ENCODE measurements around the gene HSF5.

Gene HSF5

GRCh38 chr17:58498177-58498828 lies 10.1 kb upstream of the HSF5 start:
- TF ChIP-seq POLR2A (IDR thresholded peaks at IDR 0.05; ENCODE audit: extremely low read depth, insufficient read length) (no peak), MAX (IDR thresholded peaks at IDR 0.05; ENCODE audit: low read depth, low read length) (no peak), CTCF (IDR thresholded peaks at IDR 0.05; ENCODE audit: low read depth, low read length) (no peak), MYC (IDR thresholded peaks at IDR 0.05; ENCODE audit: low read depth, low read length) (no peak)
- no peak for DNase-seq (ENCODE audit: low read depth)
- no peak overlapping the region for H3K4me3 ChIP-seq (ENCODE audit: low read depth, low read length)

GRCh38 chr17:58493506-58493905 lies 5.3 kb upstream of the HSF5 start:
- no peak overlapping the region for H3K4me3 ChIP-seq (ENCODE audit: low read depth, low read length)
- no peak for TF ChIP-seq POLR2A (IDR thresholded peaks at IDR 0.05; ENCODE audit: extremely low read depth, insufficient read length)
- no peak for TF ChIP-seq CTCF (IDR thresholded peaks at IDR 0.05; ENCODE audit: low read depth, low read length)
- TF ChIP-seq MYC (IDR thresholded peaks at IDR 0.05; ENCODE audit: low read depth, low read length), result no peak
- TF ChIP-seq MAX (IDR thresholded peaks at IDR 0.05; ENCODE audit: low read depth, low read length), result no peak
- DNase-seq (ENCODE audit: low read depth), result peak; percentile 59

GRCh38 chr17:58492238-58493121 lies 4.3 kb upstream of the HSF5 start:
- no peak for TF ChIP-seq POLR2A (IDR thresholded peaks at IDR 0.05; ENCODE audit: extremely low read depth, insufficient read length)
- TF ChIP-seq MYC (IDR thresholded peaks at IDR 0.05; ENCODE audit: low read depth, low read length), result no peak
- no peak for TF ChIP-seq MAX (IDR thresholded peaks at IDR 0.05; ENCODE audit: low read depth, low read length)
- no peak for TF ChIP-seq CTCF (IDR thresholded peaks at IDR 0.05; ENCODE audit: low read depth, low read length)
- no peak for DNase-seq (ENCODE audit: low read depth)
- H3K4me3 ChIP-seq (ENCODE audit: low read depth, low read length), result no peak overlapping the region

- H3K4me3 ChIP-seq (ENCODE audit: low read depth, low read length), result no peak overlapping the region
- DNase-seq (ENCODE audit: low read depth), result no peak
- TF ChIP-seq POLR2A (IDR thresholded peaks at IDR 0.05; ENCODE audit: extremely low read depth, insufficient read length) (no peak), MAX (IDR thresholded peaks at IDR 0.05; ENCODE audit: low read depth, low read length) (no peak), CTCF (IDR thresholded peaks at IDR 0.05; ENCODE audit: low read depth, low read length) (no peak), MYC (IDR thresholded peaks at IDR 0.05; ENCODE audit: low read depth, low read length) (no peak)
These were observed 3.4 kb upstream of the HSF5 start for GRCh38 chr17:58491510-58492045.

- no peak overlapping the region for H3K4me3 ChIP-seq (ENCODE audit: low read depth, low read length)
- DNase-seq (ENCODE audit: low read depth), result no peak
- TF ChIP-seq POLR2A (IDR thresholded peaks at IDR 0.05; ENCODE audit: extremely low read depth, insufficient read length) (no peak), MYC (IDR thresholded peaks at IDR 0.05; ENCODE audit: low read depth, low read length) (no peak), MAX (IDR thresholded peaks at IDR 0.05; ENCODE audit: low read depth, low read length) (no peak), CTCF (IDR thresholded peaks at IDR 0.05; ENCODE audit: low read depth, low read length) (no peak)
These were observed 251 bp upstream of the HSF5 start for GRCh38 chr17:58488428-58488890.

All from NB4 (cell line).